Right lobe of liver (tissue), 6 donors: ENCODE measurements around the gene CD63. TPM values are rescaled to one million over a fixed set of nuclear protein-coding genes. Genes with fewer than 3 reads are reported as not detected.

Experiments
- ATAC-seq, 4 donors: fragments of 200-7000 bp; cut with Tn5 transposase; one replicate each; pipeline ENCODE4 v1.9.1; 2020; ENCODE audit warnings: mild to moderate bottlenecking in 4 of 4, moderate library complexity in 4 of 4
- DNase-seq, 3 donors: peaks; one replicate each; pipeline ENCODE4 v3.0.0-alpha.2; 2020
- H3K27ac ChIP-seq, 3 donors: fragments of 200-600 bp; one replicate each; pipeline ENCODE4 v1.8.0; 2022
- H3K27me3 ChIP-seq, 2 donors: fragments of 200-600 bp; one replicate each; pipeline ENCODE4 v1.8.0; 2022
- H3K36me3 ChIP-seq, 4 donors: fragments of 200-600 bp; sonication (generic) in 1 of 4; one replicate each; pipeline versions ENCODE4 v1.5.1 to v1.8.0; 2017 to 2022; ENCODE audit warnings: control low read depth in 1 of 4
- H3K4me1 ChIP-seq, 4 donors: fragments of 200-600 bp; sonication (generic) in 1 of 4; one replicate each; pipeline versions ENCODE4 v1.5.1 to v1.8.0; 2017 to 2022; ENCODE audit warnings: control low read depth in 1 of 4
- H3K4me3 ChIP-seq, 3 donors: fragments of 200-600 bp; one replicate each; pipeline ENCODE4 v1.8.0; 2022
- H3K9me3 ChIP-seq, 4 donors: fragments of 200-600 bp; sonication (generic) in 1 of 4; one replicate each; pipeline versions ENCODE4 v1.5.1 to v1.8.0; 2017 to 2022; ENCODE audit warnings: control low read depth in 1 of 4
- POLR2A ChIP-seq: fragments of 450-650 bp; IDR thresholded peaks from one replicate; pipeline ENCODE4 v1.6.1; 2017; ENCODE audit warnings: antibody characterized with exemption, mild to moderate bottlenecking
- WGBS: methylation state at CpG from one replicate; pipeline ENCODE4 v1.1.6; 2018; ENCODE audit warnings: low coverage, low lambda C conversion rate; ENCODE audit not compliant: insufficient coverage; ENCODE audit errors: missing lambda C conversion rate; 5-methylcytosine and 5-hydroxymethylcytosine counted together
- intact Hi-C, 2 donors: fragments of 100-400 bp; cut with DNase I; formaldehyde crosslinking; loops; one replicate each; pipeline versions ENCODE4 v1.11.2 to v1.14.1; 2022
- total RNA-seq, 6 experiments: library from RNA; depleted of rRNA in 2 of 6; stranded (reverse); fragments of >200 nt in 2 of 6; fragmentation: NEBNext Ultra II Directional in 3 of 6; extraction: Animal tissue kit (Norgen Biotek cat#: 25700) in 3 of 6; gene quantifications; one replicate each; pipeline versions ENCODE4 v1.1.0 to v1.2.4, GENCODE V29; 2016 to 2023
- TF ChIP-seq, protein P1 (sequence below), 4 donors: fragments of 200-600 bp in 3 of 4; fragments of 450-650 bp in 1 of 4; IDR thresholded peaks; one replicate each; pipeline versions ENCODE4 v1.5.1 to v1.8.0; 2016 to 2022; ENCODE audit warnings: antibody characterized with exemption in 4 of 4, mild to moderate bottlenecking in 2 of 4
- donor health status: DM: no; HTN: yes; CAD: no.
- donor health status: DM: no; HTN: no; CAD: no.
- donor health status: DM: no; HTN: no; CAD: no.
- donor health status: DM: no; HTN: yes; CAD: no.
- donor health status: DM: no; HTN: yes; CAD: no.

CD63 gene
- total RNA-seq, 6 experiments from 2014 or later, result 213 to 556 (median 317) TPM

DNA sequence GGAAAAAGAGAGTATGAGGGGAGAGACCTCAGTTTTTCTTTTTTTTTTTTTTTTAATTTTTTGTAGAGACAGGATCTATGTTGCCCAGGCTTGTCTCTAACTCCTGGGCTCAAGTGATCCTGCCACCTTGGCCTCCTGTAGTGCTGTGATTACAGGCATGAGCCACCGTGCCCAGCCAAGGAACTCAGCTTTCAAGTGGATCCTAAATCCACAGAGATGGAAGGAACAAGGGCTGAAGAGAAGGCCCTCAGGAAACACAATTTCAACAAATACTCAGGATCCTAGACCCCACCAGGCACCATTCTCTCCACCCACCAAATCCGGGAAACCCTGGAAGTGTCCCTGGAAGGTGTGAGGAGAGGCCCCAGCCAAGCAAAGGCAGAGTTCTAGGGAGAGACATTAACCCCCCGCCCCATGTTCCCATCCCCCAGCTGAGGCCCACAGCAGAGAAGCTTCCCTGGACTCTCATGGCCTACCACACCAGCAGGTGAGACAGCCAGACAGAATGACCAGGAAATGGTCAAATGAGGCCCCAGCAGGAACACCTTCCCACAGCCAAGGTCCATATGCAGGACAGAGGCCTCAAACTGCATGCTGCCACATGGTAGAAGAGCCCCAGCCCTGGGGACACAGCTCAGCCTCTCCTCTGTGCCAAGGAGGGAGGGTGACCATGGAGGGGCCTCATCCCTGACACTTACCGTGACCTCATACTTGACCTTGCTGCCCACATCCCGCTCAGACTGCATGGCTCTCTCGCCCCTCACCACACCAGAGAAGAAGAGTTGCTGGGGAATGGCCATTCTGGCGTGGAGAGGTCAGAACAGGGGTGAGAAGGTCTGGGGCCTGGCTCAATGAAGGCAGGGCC is 35.3 kb downstream of the CD63 start:
- H3K36me3 ChIP-seq, result no peaks in the 10 kb centered on the region
- no peaks in the 10 kb centered on the region for H3K9me3 ChIP-seq
- ATAC-seq (no peak), DNase-seq (no peak)
- peaks cover 0 to 7% (median 0%) of the 10 kb centered on the region in 4 donors for H3K4me1 ChIP-seq
- no peak overlapping the region for H3K4me3 ChIP-seq
- TF ChIP-seq POLR2A, result no peak
- TF ChIP-seq, protein P1, sequence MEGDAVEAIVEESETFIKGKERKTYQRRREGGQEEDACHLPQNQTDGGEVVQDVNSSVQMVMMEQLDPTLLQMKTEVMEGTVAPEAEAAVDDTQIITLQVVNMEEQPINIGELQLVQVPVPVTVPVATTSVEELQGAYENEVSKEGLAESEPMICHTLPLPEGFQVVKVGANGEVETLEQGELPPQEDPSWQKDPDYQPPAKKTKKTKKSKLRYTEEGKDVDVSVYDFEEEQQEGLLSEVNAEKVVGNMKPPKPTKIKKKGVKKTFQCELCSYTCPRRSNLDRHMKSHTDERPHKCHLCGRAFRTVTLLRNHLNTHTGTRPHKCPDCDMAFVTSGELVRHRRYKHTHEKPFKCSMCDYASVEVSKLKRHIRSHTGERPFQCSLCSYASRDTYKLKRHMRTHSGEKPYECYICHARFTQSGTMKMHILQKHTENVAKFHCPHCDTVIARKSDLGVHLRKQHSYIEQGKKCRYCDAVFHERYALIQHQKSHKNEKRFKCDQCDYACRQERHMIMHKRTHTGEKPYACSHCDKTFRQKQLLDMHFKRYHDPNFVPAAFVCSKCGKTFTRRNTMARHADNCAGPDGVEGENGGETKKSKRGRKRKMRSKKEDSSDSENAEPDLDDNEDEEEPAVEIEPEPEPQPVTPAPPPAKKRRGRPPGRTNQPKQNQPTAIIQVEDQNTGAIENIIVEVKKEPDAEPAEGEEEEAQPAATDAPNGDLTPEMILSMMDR (IDR thresholded peaks at IDR 0.05), result no peak
- no peak overlapping the region for H3K27ac ChIP-seq
- H3K27me3 ChIP-seq, result no peaks in the 10 kb centered on the region
- intact Hi-C loops, result no loop called here
- 100% methylated on average over 1 of the region's 7 CpGs for WGBS

DNA sequence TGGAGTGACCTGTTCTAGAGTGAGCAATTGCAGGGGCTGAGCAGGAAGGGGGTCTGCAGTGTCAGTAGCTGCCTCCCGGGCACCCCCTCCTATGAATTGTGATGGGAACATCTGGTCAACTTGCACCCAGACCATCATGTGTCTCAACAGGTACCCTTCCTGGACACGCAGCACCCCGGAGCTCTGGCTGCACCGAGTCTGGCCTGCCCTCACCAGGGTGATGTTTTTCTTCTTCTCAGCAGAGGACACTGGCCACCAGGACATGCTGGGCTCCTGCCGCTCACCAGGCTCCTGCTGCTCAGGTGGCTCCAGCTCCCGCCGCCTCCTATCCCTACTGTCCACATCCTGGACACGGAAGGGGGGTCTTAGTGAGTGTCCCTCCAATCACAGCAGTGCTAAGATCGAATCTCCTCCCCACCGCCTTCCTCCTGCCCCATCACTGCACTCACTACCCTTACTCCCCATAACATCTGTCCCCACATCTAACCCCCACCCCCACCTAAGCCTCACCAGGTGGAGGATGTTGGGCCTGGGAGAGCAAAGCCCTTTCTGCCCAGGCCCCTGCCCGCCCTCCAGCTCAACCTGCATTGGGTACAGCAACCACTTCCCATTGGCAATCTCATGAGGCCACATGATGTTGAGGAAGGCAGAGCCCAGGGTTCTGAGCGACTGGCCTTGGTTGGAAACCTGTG is 36.0 kb downstream of the CD63 start:
- H3K4me1 ChIP-seq, result peaks cover 0 to 7% (median 0%) of the 10 kb centered on the region in 4 donors
- intact Hi-C loops, result no loop called here
- 100% methylated on average over 2 of the region's 12 CpGs for whole genome bisulfite sequencing
- TF ChIP-seq, protein P1 (IDR thresholded peaks at IDR 0.05), result no peak
- TF ChIP-seq POLR2A, result no peak
- H3K27ac ChIP-seq, result no peak overlapping the region
- H3K4me3 ChIP-seq, result no peak overlapping the region
- H3K9me3 ChIP-seq, result no peaks in the 10 kb centered on the region
- H3K36me3 ChIP-seq, result peaks cover 0 to under 1% (median 0%) of the 10 kb centered on the region in 4 donors
- DNase-seq (peak in 1 of 3 donors; percentile 28), ATAC-seq (no peak)
- H3K27me3 ChIP-seq, result no peaks in the 10 kb centered on the region

- WGBS, result 65% methylated on average over 5 of the region's 16 CpGs
- no peak for TF ChIP-seq POLR2A
- TF ChIP-seq, protein P1 (IDR thresholded peaks at IDR 0.05), result no peak
- intact Hi-C loops, result no loop called here
- Histone ChIP-seq H3K27ac (no peak overlapping the region), H3K27me3 (no peaks in the 10 kb centered on the region), H3K4me1 (peaks cover 0 to 7% (median 0%) of the 10 kb centered on the region in 4 donors), H3K9me3 (no peaks in the 10 kb centered on the region), H3K4me3 (no peak overlapping the region), H3K36me3 (peaks cover 0 to 13% (median 0%) of the 10 kb centered on the region in 4 donors)
- ATAC-seq, result peak in 1 of 4 donors; percentile 14
- peak in 1 of 3 donors; percentile 43 for DNase-seq
These were observed 39.8 kb downstream of the CD63 start for GRCh38 chr12:55688716-55689655.

- Histone ChIP-seq H3K27ac (no peak overlapping the region), H3K36me3 (peaks cover 0 to 13% (median 0%) of the 10 kb centered on the region in 4 donors), H3K4me1 (peaks cover 0 to 14% (median 0%) of the 10 kb centered on the region in 4 donors), H3K9me3 (no peaks in the 10 kb centered on the region), H3K27me3 (no peaks in the 10 kb centered on the region), H3K4me3 (no peak overlapping the region)
- DNase-seq (no peak), ATAC-seq (peak in 1 of 4 donors; percentile 14)
- TF ChIP-seq, protein P1 (IDR thresholded peaks at IDR 0.05), result no peak
- no peak for TF ChIP-seq POLR2A
- intact Hi-C loops, result no loop called here
These were observed 41.1 kb downstream of the CD63 start for GRCh38 chr12:55687746-55688145.
